Measurements from ENCODE around the gene MIPOL1.
"Not testable (repeated sequence)": the region's sequence is repeated elsewhere in the genome, so short reads cannot be mapped to it uniquely, and the experiment has no call there.

DNA sequence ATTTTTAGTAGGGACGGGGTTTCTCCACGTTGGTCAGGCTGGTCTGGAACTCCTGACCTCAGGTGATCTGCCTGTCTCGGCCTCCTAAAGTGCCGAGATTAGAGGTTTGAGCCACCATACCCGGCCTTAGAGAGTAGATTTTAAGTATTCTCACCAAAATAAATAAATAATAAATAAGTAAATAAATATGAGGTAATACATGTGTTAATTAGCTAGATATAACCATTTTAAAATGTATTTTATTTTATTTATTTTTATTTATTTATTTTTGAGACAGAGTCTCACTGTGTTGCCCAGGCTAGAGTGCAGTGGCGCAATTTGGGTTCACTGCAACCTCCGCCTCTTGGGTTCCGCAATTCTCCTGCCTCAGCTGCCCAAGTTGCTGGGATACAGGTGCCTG, 13.2 kb upstream of the MIPOL1 start:
- not testable (repeated sequence) for TF ChIP-seq CTCF, POLR2A (IDR thresholded peaks at IDR 0.05)
